Mucosa of descending colon (tissue), 3 donors: ENCODE data around the gene FAHD2B. TPM values are rescaled to one million over a fixed set of nuclear protein-coding genes. Genes with fewer than 3 reads are reported as not detected.
"Not testable (repeated sequence)": the region's sequence is repeated elsewhere in the genome, so short reads cannot be mapped to it uniquely, and the experiment has no call there.

ENCODE experiments used
- ATAC-seq: fragments of 200-7000 bp; cut with Tn5 transposase; one replicate; pipeline ENCODE4 v1.9.1; 2020; ENCODE audit warnings: mild to moderate bottlenecking, moderate library complexity
- DNase-seq, 3 donors: peaks; one replicate each; pipeline ENCODE4 v3.0.0-alpha.2; 2020
- H3K36me3 ChIP-seq: fragments of 200-600 bp; one replicate; pipeline ENCODE4 v1.8.0; 2021; ENCODE audit warnings: low read depth, mild to moderate bottlenecking
- H3K4me1 ChIP-seq: fragments of 200-600 bp; one replicate; pipeline ENCODE4 v1.8.0; 2021; ENCODE audit warnings: low read depth, mild to moderate bottlenecking
- H3K4me3 ChIP-seq: fragments of 200-600 bp; one replicate; pipeline ENCODE4 v1.8.0; 2021; ENCODE audit warnings: mild to moderate bottlenecking
- H3K9me3 ChIP-seq: fragments of 200-600 bp; one replicate; pipeline ENCODE4 v1.8.0; 2021; ENCODE audit warnings: mild to moderate bottlenecking
- CTCF ChIP-seq: fragments of 200-600 bp; IDR thresholded peaks from one replicate; pipeline ENCODE4 v1.8.0; 2022; ENCODE audit warnings: antibody characterized with exemption, mild to moderate bottlenecking
- intact Hi-C, 2 donors: fragments of 100-400 bp; cut with DNase I in 1 of 2; cut with micrococcal nuclease in 1 of 2; formaldehyde crosslinking; loops; one replicate each; pipeline versions ENCODE4 v1.11.0 to v1.11.1; 2022; cut with DNase I, micrococcal nuclease
- total RNA-seq, 3 donors: library from RNA; stranded (reverse); fragmentation: NEBNext Ultra II Directional in 2 of 3; extraction: Animal tissue kit (Norgen Biotek cat#: 25700) in 2 of 3; gene quantifications; one replicate each; pipeline versions ENCODE4 v1.2.1 to v1.2.4, GENCODE V29; 2021 to 2023
- donor health status: DM: no; HTN: no; CAD: no; lungs with moderate emphysema.
- donor health status: DM: no; HTN: no; CAD: no.
- donor health status: DM: no; HTN: yes; CAD: no.

The FAHD2B gene
- total RNA-seq, 3 donors from 2014 or later = 5.3 to 13.4 (median 6.1) TPM

- intact Hi-C loops = no loop called here
- no peak for ATAC-seq
- Histone ChIP-seq H3K4me1 (no peaks in the 10 kb centered on the region), H3K36me3 (no peaks in the 10 kb centered on the region), H3K4me3 (no peak overlapping the region), H3K9me3 (no peaks in the 10 kb centered on the region)
- TF ChIP-seq CTCF = no peak
- DNase-seq = no peak
Observed at GRCh38 chr2:97068074-97068473, 26.6 kb downstream of the FAHD2B start.

GRCh38 chr2:97067279-97068004 is 27.2 kb downstream of the FAHD2B start:
- DNase-seq (no peak), ATAC-seq (no peak)
- Histone ChIP-seq H3K36me3 (no peaks in the 10 kb centered on the region), H3K9me3 (no peaks in the 10 kb centered on the region), H3K4me1 (no peaks in the 10 kb centered on the region), H3K4me3 (no peak overlapping the region)
- no peak for TF ChIP-seq CTCF
- intact Hi-C loops = no loop called here

- H3K4me3 ChIP-seq, H3K36me3 ChIP-seq, DNase-seq, intact Hi-C loops, ATAC-seq, H3K9me3 ChIP-seq, H3K4me1 ChIP-seq: not testable (repeated sequence)
Observed at GRCh38 chr2:97066030-97066429, 28.7 kb downstream of the FAHD2B start.

- ATAC-seq, H3K4me1 ChIP-seq, intact Hi-C loops, H3K36me3 ChIP-seq, H3K4me3 ChIP-seq, DNase-seq, H3K9me3 ChIP-seq: not testable (repeated sequence)
Observed at GRCh38 chr2:97062020-97062419, 32.7 kb downstream of the FAHD2B start.

- DNase-seq, ATAC-seq, H3K4me1 ChIP-seq, H3K4me3 ChIP-seq, H3K9me3 ChIP-seq, intact Hi-C loops, H3K36me3 ChIP-seq: not testable (repeated sequence)
Observed at GRCh38 chr2:97059782-97060181, 34.9 kb downstream of the FAHD2B start.

- DNase-seq, H3K9me3 ChIP-seq, intact Hi-C loops, ATAC-seq, H3K36me3 ChIP-seq, H3K4me1 ChIP-seq, H3K4me3 ChIP-seq: not testable (repeated sequence)
Observed at GRCh38 chr2:97056150-97056549, 38.5 kb downstream of the FAHD2B start.

GRCh38 chr2:97050032-97050431 is 44.6 kb downstream of the FAHD2B start:
- intact Hi-C loops, H3K9me3 ChIP-seq, H3K4me3 ChIP-seq, H3K4me1 ChIP-seq, DNase-seq, H3K36me3 ChIP-seq: not testable (repeated sequence)
- ATAC-seq = peak; percentile 28

- H3K36me3 ChIP-seq, H3K4me3 ChIP-seq, ATAC-seq, DNase-seq, H3K4me1 ChIP-seq, H3K9me3 ChIP-seq, intact Hi-C loops: not testable (repeated sequence)
Observed at GRCh38 chr2:97048448-97048847, 46.2 kb downstream of the FAHD2B start.

- not testable (repeated sequence) for ATAC-seq, DNase-seq
Observed at GRCh38 chr2:97046676-97047075, 48.0 kb downstream of the FAHD2B start.

GRCh38 chr2:97045895-97046499 is 48.7 kb downstream of the FAHD2B start:
- H3K9me3 ChIP-seq, ATAC-seq, intact Hi-C loops, H3K4me1 ChIP-seq, H3K4me3 ChIP-seq, DNase-seq, H3K36me3 ChIP-seq: not testable (repeated sequence)

More at GRCh38 chr2:97046676-97047075, 48.0 kb downstream of the FAHD2B start:
- H3K4me3 ChIP-seq, intact Hi-C loops, H3K9me3 ChIP-seq, H3K4me1 ChIP-seq, H3K36me3 ChIP-seq: not testable (repeated sequence)
